Vagina (tissue), 2 donors: ENCODE measurements around the gene CCDC9.

Experiments
- POLR2A ChIP-seq, 2 donors: fragments of 450-650 bp; IDR thresholded peaks; one replicate each; pipeline ENCODE4 v1.6.1; 2017; ENCODE audit warnings: antibody characterized with exemption in 2 of 2, mild to moderate bottlenecking in 2 of 2, moderate library complexity in 2 of 2
- TF ChIP-seq, protein P1 (sequence below), 3 experiments: fragments of 450-650 bp in 2 of 3; fragments of 200-600 bp in 1 of 3; sonication (generic) in 1 of 3; IDR thresholded peaks; one replicate each; pipeline ENCODE4 v1.5.1; 2017 to 2019; ENCODE audit warnings: antibody characterized with exemption in 3 of 3, mild to moderate bottlenecking in 2 of 3, moderate library complexity in 2 of 3

DNA sequence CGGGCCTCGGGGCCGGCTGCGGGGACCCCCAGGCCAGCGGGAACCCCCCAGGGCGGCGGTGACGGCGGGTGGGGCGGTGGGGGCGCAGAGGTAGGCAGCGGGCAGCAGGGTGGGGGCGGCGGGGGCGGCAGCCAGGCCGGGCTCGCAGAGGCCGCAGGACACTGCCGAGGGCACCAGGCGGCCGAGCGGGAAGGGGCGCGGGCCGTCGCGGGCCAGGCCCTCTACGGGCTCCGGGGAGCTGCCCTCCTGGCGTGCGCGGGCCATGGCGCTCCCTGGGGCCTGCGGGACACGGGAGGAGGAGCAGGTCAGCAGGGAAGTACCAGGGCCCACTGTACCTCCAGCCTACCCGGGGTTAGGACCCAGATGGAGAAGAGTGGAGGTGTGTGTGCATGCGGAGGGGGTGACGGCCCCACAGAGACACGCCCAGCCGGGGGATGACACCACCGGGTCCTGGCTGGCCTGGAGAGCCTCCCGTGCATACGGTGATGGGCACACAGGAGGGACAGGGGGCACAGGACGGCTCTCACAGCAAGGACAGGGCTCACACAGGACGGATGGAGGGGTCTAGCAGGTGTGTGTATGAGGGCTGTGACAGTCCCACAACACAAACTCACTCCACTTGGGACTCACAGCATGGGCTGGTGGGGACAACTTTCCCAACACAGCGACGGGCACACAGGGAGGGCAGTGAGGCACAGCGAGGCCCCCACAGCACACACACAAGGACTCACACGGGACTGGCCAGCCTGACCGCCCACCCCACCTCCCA lies 28.0 kb upstream of the CCDC9 start:
- TF ChIP-seq, protein P1, sequence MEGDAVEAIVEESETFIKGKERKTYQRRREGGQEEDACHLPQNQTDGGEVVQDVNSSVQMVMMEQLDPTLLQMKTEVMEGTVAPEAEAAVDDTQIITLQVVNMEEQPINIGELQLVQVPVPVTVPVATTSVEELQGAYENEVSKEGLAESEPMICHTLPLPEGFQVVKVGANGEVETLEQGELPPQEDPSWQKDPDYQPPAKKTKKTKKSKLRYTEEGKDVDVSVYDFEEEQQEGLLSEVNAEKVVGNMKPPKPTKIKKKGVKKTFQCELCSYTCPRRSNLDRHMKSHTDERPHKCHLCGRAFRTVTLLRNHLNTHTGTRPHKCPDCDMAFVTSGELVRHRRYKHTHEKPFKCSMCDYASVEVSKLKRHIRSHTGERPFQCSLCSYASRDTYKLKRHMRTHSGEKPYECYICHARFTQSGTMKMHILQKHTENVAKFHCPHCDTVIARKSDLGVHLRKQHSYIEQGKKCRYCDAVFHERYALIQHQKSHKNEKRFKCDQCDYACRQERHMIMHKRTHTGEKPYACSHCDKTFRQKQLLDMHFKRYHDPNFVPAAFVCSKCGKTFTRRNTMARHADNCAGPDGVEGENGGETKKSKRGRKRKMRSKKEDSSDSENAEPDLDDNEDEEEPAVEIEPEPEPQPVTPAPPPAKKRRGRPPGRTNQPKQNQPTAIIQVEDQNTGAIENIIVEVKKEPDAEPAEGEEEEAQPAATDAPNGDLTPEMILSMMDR (IDR thresholded peaks at IDR 0.05): no peak
- TF ChIP-seq POLR2A (IDR thresholded peaks at IDR 0.05): no peak
